Measurements from ENCODE around the gene BMPR1A.
A peak's percentile ranks its signal among the peaks of the same experiment; 100 is the strongest.

The BMPR1A gene

GRCh38 chr10:86710987-86711512 lies 45.4 kb upstream of the BMPR1A start:
- ChIA-PET CTCF (no interaction called here), POLR2A (interaction anchor here (10.3 kb wide), 1 partner anchor 46 kb away, joined by 62 read pairs; the partner anchor contains the start of gene BMPR1A)
- peak; percentile 91 for DNase-seq (ENCODE audit: extremely low spot score)
- TF ChIP-seq TARDBP (IDR thresholded peaks at IDR 0.05): no peak
- no peak for TF ChIP-seq FOXK2 (IDR thresholded peaks at IDR 0.05)
- no peak for TF ChIP-seq ELF4 (IDR thresholded peaks at IDR 0.05)
- peak; percentile 39; the same call in 1 of the 2 replicates for TF ChIP-seq FOXM1 (IDR thresholded peaks at IDR 0.05; ENCODE audit: borderline replicate concordance)
- TF ChIP-seq HDGF (IDR thresholded peaks at IDR 0.05; ENCODE audit: borderline replicate concordance): no peak
- no peak for TF ChIP-seq FOXA1 (IDR thresholded peaks at IDR 0.05)
- TF ChIP-seq CTBP1 (IDR thresholded peaks at IDR 0.05; ENCODE audit: borderline replicate concordance): no peak
- no peak for TF ChIP-seq ZNF384 (IDR thresholded peaks at IDR 0.05)
- TF ChIP-seq LEF1 (IDR thresholded peaks at IDR 0.05; ENCODE audit: borderline replicate concordance): 0 out of 2 replicates have a peak, but pooled peaks have one; percentile 20
- TF ChIP-seq PKNOX1 (IDR thresholded peaks at IDR 0.05): no peak
- TF ChIP-seq NFRKB (IDR thresholded peaks at IDR 0.05): no peak
- TF ChIP-seq ARNT (IDR thresholded peaks at IDR 0.05): no peak
- TF ChIP-seq BHLHE40 (IDR thresholded peaks at IDR 0.05; ENCODE audit: borderline replicate concordance): no peak
- no peak for TF ChIP-seq SUZ12 (IDR thresholded peaks at IDR 0.05)
- TF ChIP-seq L3MBTL2 (conservative IDR thresholded peaks at IDR 0.05): peak; percentile 38
- TF ChIP-seq SP1 (IDR thresholded peaks at IDR 0.05): no peak

- POLR2A ChIA-PET: interaction anchor here (0.7 to 10.3 kb wide), 5 partner anchors 16 to 187 kb away, joined by 3 to 62 read pairs (median 4); partner anchors contain the start of gene BMPR1A
- DNase-seq (ENCODE audit: extremely low spot score): peak; percentile 68
- CTCF ChIA-PET: interaction anchor here (1.0 kb wide), 1 partner anchor 249 kb away, joined by 3 read pairs; no protein-coding TSS in a partner anchor
- TF ChIP-seq CTBP1 (IDR thresholded peaks at IDR 0.05; ENCODE audit: borderline replicate concordance): no peak
- TF ChIP-seq FOXA1 (IDR thresholded peaks at IDR 0.05): no peak
- TF ChIP-seq BHLHE40 (IDR thresholded peaks at IDR 0.05; ENCODE audit: borderline replicate concordance): no peak
- TF ChIP-seq FOXK2 (IDR thresholded peaks at IDR 0.05): no peak
- TF ChIP-seq LEF1 (IDR thresholded peaks at IDR 0.05; ENCODE audit: borderline replicate concordance): 0 out of 2 replicates have a peak, but pooled peaks have one; percentile 4
- no peak for TF ChIP-seq NFRKB (IDR thresholded peaks at IDR 0.05)
- TF ChIP-seq PKNOX1 (IDR thresholded peaks at IDR 0.05): no peak
- TF ChIP-seq HDGF (IDR thresholded peaks at IDR 0.05; ENCODE audit: borderline replicate concordance): no peak
- no peak for TF ChIP-seq FOXM1 (IDR thresholded peaks at IDR 0.05; ENCODE audit: borderline replicate concordance)
- peak; percentile 51 for TF ChIP-seq L3MBTL2 (conservative IDR thresholded peaks at IDR 0.05)
- no peak for TF ChIP-seq SUZ12 (IDR thresholded peaks at IDR 0.05)
- TF ChIP-seq SP1 (IDR thresholded peaks at IDR 0.05): no peak
- no peak for TF ChIP-seq ELF4 (IDR thresholded peaks at IDR 0.05)
- TF ChIP-seq ARNT (IDR thresholded peaks at IDR 0.05): no peak
- no peak for TF ChIP-seq ZNF384 (IDR thresholded peaks at IDR 0.05)
Observed at GRCh38 chr10:86711513-86712316, 44.7 kb upstream of the BMPR1A start.

- DNase-seq (ENCODE audit: extremely low spot score): no peak
- ChIA-PET CTCF (interaction anchor here (0.6 to 1.0 kb wide), 2 partner anchors 45 to 248 kb away, joined by 3 read pairs; no protein-coding TSS in a partner anchor), POLR2A (interaction anchor here (0.7 to 10.3 kb wide), 5 partner anchors 17 to 186 kb away, joined by 3 to 62 read pairs (median 4); partner anchors contain the start of gene BMPR1A)
- TF ChIP-seq LEF1 (IDR thresholded peaks at IDR 0.05; ENCODE audit: borderline replicate concordance): no peak
- no peak for TF ChIP-seq ELF4 (IDR thresholded peaks at IDR 0.05)
- no peak for TF ChIP-seq CTBP1 (IDR thresholded peaks at IDR 0.05; ENCODE audit: borderline replicate concordance)
- no peak for TF ChIP-seq NFRKB (IDR thresholded peaks at IDR 0.05)
- no peak for TF ChIP-seq PKNOX1 (IDR thresholded peaks at IDR 0.05)
- TF ChIP-seq SP1 (IDR thresholded peaks at IDR 0.05): no peak
- TF ChIP-seq BHLHE40 (IDR thresholded peaks at IDR 0.05; ENCODE audit: borderline replicate concordance): no peak
- no peak for TF ChIP-seq TARDBP (IDR thresholded peaks at IDR 0.05)
- TF ChIP-seq FOXM1 (IDR thresholded peaks at IDR 0.05; ENCODE audit: borderline replicate concordance): no peak
- TF ChIP-seq FOXA1 (IDR thresholded peaks at IDR 0.05): no peak
Observed at GRCh38 chr10:86712317-86712707, 44.1 kb upstream of the BMPR1A start.

- CTCF ChIA-PET: no interaction called here
- no peak for TF ChIP-seq L3MBTL2 (conservative IDR thresholded peaks at IDR 0.05)
- no peak for TF ChIP-seq ZNF384 (IDR thresholded peaks at IDR 0.05)
- POLR2A ChIA-PET: interaction anchor here (1.1 to 10.3 kb wide), 2 partner anchors 42 to 251 kb away, joined by 3 to 62 read pairs; partner anchors contain the start of gene BMPR1A
- DNase-seq (ENCODE audit: extremely low spot score): no peak
Observed at GRCh38 chr10:86715156-86715795, 41.1 kb upstream of the BMPR1A start.

GRCh38 chr10:86715836-86716235 lies 40.6 kb upstream of the BMPR1A start:
- no peak for TF ChIP-seq PKNOX1 (IDR thresholded peaks at IDR 0.05)
- no peak for TF ChIP-seq CTBP1 (IDR thresholded peaks at IDR 0.05; ENCODE audit: borderline replicate concordance)
- no peak for TF ChIP-seq SUZ12 (IDR thresholded peaks at IDR 0.05)
- no peak for TF ChIP-seq ARNT (IDR thresholded peaks at IDR 0.05)
- no peak for TF ChIP-seq ZNF384 (IDR thresholded peaks at IDR 0.05)
- no peak for TF ChIP-seq BHLHE40 (IDR thresholded peaks at IDR 0.05; ENCODE audit: borderline replicate concordance)
- TF ChIP-seq L3MBTL2 (conservative IDR thresholded peaks at IDR 0.05): no peak
- no peak for TF ChIP-seq TARDBP (IDR thresholded peaks at IDR 0.05)
- TF ChIP-seq LEF1 (IDR thresholded peaks at IDR 0.05; ENCODE audit: borderline replicate concordance): no peak
- TF ChIP-seq FOXM1 (IDR thresholded peaks at IDR 0.05; ENCODE audit: borderline replicate concordance): no peak
- no peak for TF ChIP-seq FOXA1 (IDR thresholded peaks at IDR 0.05)
- TF ChIP-seq HDGF (IDR thresholded peaks at IDR 0.05; ENCODE audit: borderline replicate concordance): no peak
- TF ChIP-seq ELF4 (IDR thresholded peaks at IDR 0.05): no peak
- no peak for TF ChIP-seq SP1 (IDR thresholded peaks at IDR 0.05)
- DNase-seq (ENCODE audit: extremely low spot score): no peak
- CTCF ChIA-PET: no interaction called here
- POLR2A ChIA-PET: interaction anchor here (1.1 to 10.3 kb wide), 2 partner anchors 41 to 251 kb away, joined by 3 to 62 read pairs; partner anchors contain the start of gene BMPR1A
